ENCODE results near the gene PPFIA1.

PPFIA1 gene

DNA sequence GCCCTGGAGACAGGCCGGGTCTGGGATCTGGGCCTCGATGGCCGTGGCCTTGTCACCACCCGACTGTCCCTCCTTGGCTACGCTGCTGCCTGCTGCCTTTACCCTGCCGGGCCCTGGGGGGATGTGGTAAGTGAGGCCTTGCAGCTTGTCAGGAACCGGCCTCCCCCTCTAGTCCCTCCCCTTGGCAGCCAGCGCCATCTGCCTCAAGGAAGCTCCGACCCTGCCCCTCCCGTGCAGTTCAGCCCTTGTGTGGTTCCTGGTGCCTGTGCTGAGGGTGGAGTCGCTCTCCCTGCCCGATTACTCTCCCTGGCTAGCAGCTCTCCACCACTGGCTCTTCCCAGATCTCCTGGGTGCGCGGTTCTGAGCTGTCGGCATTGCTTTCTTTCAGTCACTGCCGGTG, 161.6 kb downstream of the PPFIA1 start:
- Histone ChIP-seq H3K79me2 (ENCODE audit: insufficient read depth, low read length) (no peaks in the 10 kb centered on the region), H3K36me3 (ENCODE audit: low read length) (no peaks in the 10 kb centered on the region), H3K4me3 (ENCODE audit: insufficient read depth, low read length, poor library complexity, severe bottlenecking) (no peak overlapping the region), H3K27me3 (ENCODE audit: low read length) (no peaks in the 10 kb centered on the region), H3K9me3 (ENCODE audit: insufficient read depth, low read length) (no peaks in the 10 kb centered on the region), H3K27ac (ENCODE audit: low read depth, low read length) (no peak overlapping the region), H4K20me1 (ENCODE audit: low read depth, low read length) (no peaks in the 10 kb centered on the region), H3F3A (ENCODE audit: insufficient read depth) (peaks cover 17% of the 10 kb centered on the region), H3K9me2 (replicated peaks; ENCODE audit: insufficient read depth, low read length) (no peaks in the 10 kb centered on the region), H2AFZ (ENCODE audit: low read depth, low read length, severe bottlenecking) (no peak overlapping the region), H3K4me2 (ENCODE audit: low read depth, low read length, poor library complexity, severe bottlenecking) (no peak overlapping the region), H3K9ac (ENCODE audit: low read length) (no peak overlapping the region)
- TF ChIP-seq CTCF (IDR thresholded peaks at IDR 0.05; ENCODE audit: insufficient read depth, low read length, poor library complexity, severe bottlenecking), result no peak
- TF ChIP-seq EZH2phosphoT487 (conservative IDR thresholded peaks at IDR 0.05; ENCODE audit: low read length), result no peak

GRCh38 chr11:70432580-70432979, 162.1 kb downstream of the PPFIA1 start:
- no peaks in the 10 kb centered on the region for H3K27me3 ChIP-seq (ENCODE audit: low read length)
- no peak overlapping the region for H3K9ac ChIP-seq (ENCODE audit: low read length)

DNA sequence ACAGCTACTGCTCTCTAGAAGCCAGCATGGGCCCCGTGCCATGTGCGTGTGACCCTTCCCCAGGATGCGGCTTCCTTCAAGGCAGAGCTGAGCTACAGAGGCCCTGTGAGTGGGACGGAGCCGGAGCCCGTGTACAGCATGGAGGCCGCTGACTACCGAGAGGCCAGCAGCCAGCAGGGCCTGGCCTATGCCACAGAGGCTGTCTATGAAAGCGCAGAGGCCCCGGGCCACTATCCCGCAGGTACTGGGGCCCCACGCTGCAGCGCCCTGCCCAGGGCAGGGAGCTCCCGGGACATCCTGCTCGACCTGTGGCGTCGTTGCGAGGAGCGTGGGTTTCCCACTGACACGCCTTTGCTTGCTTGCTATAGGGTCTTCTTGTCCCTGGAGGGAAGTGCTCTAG, 162.5 kb downstream of the PPFIA1 start:
- Histone ChIP-seq H3K9me3 (ENCODE audit: insufficient read depth, low read length) (peaks cover 4% of the 10 kb centered on the region; the same call in 1 of the 2 replicates), H3K79me2 (ENCODE audit: insufficient read depth, low read length) (no peaks in the 10 kb centered on the region), H3K27me3 (ENCODE audit: low read length) (no peaks in the 10 kb centered on the region), H3K27ac (ENCODE audit: low read depth, low read length) (no peak overlapping the region), H2AFZ (ENCODE audit: low read depth, low read length, severe bottlenecking) (no peak overlapping the region), H3K4me2 (ENCODE audit: low read depth, low read length, poor library complexity, severe bottlenecking) (no peak overlapping the region), H3K4me3 (ENCODE audit: insufficient read depth, low read length, poor library complexity, severe bottlenecking) (no peak overlapping the region), H3K9me2 (replicated peaks; ENCODE audit: insufficient read depth, low read length) (no peaks in the 10 kb centered on the region), H3F3A (ENCODE audit: insufficient read depth) (peaks cover 26% of the 10 kb centered on the region), H3K9ac (ENCODE audit: low read length) (no peak overlapping the region), H4K20me1 (ENCODE audit: low read depth, low read length) (no peaks in the 10 kb centered on the region), H3K36me3 (ENCODE audit: low read length) (peaks cover 2% of the 10 kb centered on the region; the same call in 1 of the 2 replicates)
- TF ChIP-seq CTCF (IDR thresholded peaks at IDR 0.05; ENCODE audit: insufficient read depth, low read length, poor library complexity, severe bottlenecking) (no peak), EZH2phosphoT487 (conservative IDR thresholded peaks at IDR 0.05; ENCODE audit: low read length) (no peak)

More at GRCh38 chr11:70432580-70432979, 162.1 kb downstream of the PPFIA1 start:
- no peak overlapping the region for H3K4me3 ChIP-seq (ENCODE audit: insufficient read depth, low read length, poor library complexity, severe bottlenecking)
- H3K27ac ChIP-seq (ENCODE audit: low read depth, low read length), result no peak overlapping the region
- H3F3A ChIP-seq (ENCODE audit: insufficient read depth), result peaks cover 21% of the 10 kb centered on the region
- no peaks in the 10 kb centered on the region for H3K79me2 ChIP-seq (ENCODE audit: insufficient read depth, low read length)
- TF ChIP-seq EZH2phosphoT487 (conservative IDR thresholded peaks at IDR 0.05; ENCODE audit: low read length), result no peak
- TF ChIP-seq CTCF (IDR thresholded peaks at IDR 0.05; ENCODE audit: insufficient read depth, low read length, poor library complexity, severe bottlenecking), result no peak
- no peaks in the 10 kb centered on the region for H3K9me2 ChIP-seq (replicated peaks; ENCODE audit: insufficient read depth, low read length)
- no peaks in the 10 kb centered on the region for H4K20me1 ChIP-seq (ENCODE audit: low read depth, low read length)
- no peaks in the 10 kb centered on the region; the same call in 1 of the 2 replicates for H3K9me3 ChIP-seq (ENCODE audit: insufficient read depth, low read length)
- no peak overlapping the region for H3K4me2 ChIP-seq (ENCODE audit: low read depth, low read length, poor library complexity, severe bottlenecking)
- H3K36me3 ChIP-seq (ENCODE audit: low read length), result no peaks in the 10 kb centered on the region
- no peak overlapping the region for H2AFZ ChIP-seq (ENCODE audit: low read depth, low read length, severe bottlenecking)
